ENCODE measurements around the gene ROBO1.

ROBO1 gene

DNA sequence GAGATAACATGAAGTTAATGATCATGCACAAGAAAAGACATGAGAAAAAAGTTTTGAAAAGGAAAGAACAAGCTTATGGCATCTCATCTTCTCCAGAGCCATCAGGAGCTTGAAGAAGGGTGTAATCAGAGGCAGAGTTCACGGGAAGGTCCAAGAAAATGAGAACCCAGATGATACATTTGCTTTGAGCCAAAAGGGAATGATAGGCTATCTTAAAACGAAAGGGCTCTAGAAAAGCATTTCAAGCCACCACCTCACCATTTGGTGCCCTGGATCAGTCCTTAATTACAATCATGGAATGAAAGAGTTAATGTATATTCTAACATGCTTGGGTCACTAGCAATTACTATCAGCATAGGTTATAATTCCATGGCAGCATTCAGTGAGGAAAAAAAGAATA lies 781.8 kb downstream of the ROBO1 start:
- no peak for DNase-seq (ENCODE audit: low read depth in 2 of 2)

DNA sequence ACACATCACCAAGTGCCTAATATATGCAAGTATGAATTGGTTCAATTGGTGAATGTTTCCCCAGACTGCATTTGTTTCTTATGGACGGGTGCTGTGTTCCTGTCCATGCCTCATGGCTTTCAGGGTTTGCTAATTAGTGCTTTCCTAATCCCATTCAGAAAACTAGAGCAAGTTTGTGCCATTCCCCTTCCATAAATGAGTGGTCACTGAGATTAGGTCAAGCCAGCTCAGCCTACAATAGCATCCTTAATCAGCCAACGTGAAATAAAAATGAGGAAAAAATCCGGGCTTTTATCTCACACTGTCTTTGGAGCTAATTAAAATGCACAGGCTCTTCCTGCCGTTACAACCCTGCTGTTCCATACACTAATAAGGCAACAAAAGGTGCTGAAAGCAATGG lies 788.8 kb downstream of the ROBO1 start:
- no peak for DNase-seq (ENCODE audit: low read depth in 2 of 2)

DNA sequence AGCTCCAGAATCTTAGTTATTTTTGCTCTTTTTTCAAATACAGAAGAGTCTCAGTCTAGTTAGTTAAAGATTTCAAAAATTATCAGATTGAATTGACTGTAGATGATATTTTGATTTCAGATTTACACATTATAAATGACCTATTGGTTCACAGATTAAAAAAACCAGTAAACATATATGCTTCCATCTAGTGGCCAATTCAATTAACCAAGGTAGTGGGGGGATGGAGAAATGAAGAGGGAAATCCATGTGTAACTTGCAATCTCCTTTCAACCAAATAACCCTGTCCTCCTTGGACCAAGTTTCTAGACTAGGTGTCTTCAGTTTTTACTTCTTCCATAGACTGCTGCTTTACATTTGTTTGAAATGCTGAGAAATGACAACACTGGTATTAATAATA lies 789.8 kb downstream of the ROBO1 start:
- no peak for DNase-seq (ENCODE audit: low read depth in 2 of 2)

DNA sequence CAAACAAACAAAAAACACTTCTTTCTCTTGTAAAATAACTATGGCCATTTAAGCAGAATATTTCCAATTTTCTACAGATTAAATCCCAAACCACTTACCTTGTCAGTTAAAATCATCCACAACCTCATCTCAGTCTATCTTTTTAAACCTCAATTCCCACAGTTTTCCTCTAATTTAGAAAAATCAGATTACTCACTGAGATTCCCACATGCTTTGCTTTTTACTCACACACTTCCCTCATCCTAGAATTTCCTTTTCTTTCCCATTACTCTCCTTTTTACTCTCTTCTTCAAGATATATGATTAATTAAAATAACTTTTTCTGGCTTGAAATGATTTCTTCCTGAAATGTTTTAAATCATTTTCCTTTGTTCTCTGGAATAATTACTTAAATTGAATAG lies 790.7 kb downstream of the ROBO1 start:
- no peak for DNase-seq (ENCODE audit: low read depth in 2 of 2)

DNA sequence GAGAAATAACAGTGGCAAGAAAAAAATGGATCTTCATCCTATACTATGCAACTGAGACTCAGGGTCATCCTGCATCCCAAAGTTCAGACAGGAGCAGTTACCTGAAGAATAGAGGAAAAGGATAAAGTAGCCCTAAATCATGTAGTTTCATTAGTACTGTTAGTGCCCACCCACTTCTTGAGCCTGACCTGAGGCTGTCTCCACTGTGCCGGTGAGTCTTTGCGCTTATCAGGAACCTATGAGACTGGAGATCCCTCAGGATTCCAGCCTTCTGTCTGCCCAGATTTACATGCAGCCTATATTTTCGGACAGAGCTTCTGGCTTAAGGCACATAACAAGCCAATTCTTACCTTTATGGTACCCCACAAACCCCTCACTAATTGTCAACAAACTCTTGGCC lies 791.6 kb downstream of the ROBO1 start:
- DNase-seq (ENCODE audit: low read depth in 2 of 2) = no peak

DNA sequence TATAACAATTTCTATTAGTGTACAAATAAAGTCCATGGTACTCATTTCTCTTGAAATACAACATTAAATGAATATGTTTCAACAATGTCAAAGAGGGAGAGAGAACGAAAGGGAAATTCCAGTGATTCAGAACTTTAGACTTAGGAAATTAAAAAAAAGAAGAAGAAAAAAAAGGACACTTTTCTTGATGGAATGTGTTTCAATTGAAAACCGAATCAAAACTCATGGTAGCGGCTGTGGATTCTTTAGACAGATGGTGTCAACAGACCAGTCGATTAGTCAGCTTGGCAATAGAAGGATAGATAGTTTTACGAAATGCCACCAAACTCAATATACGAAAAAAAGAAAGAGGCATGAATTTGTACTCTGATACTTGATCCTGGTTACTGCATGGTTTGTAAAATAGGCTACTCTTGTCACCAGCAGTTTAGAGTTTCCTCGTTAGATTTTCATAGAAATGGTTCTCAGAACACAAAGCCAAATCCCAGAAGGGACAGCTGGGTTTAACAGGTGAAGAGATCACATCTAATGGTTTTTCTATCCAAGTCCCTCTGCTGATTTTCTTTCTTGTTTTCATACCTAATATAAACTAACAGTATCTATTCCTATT lies 793.5 kb downstream of the ROBO1 start:
- DNase-seq (ENCODE audit: low read depth in 2 of 2) = no peak

DNA sequence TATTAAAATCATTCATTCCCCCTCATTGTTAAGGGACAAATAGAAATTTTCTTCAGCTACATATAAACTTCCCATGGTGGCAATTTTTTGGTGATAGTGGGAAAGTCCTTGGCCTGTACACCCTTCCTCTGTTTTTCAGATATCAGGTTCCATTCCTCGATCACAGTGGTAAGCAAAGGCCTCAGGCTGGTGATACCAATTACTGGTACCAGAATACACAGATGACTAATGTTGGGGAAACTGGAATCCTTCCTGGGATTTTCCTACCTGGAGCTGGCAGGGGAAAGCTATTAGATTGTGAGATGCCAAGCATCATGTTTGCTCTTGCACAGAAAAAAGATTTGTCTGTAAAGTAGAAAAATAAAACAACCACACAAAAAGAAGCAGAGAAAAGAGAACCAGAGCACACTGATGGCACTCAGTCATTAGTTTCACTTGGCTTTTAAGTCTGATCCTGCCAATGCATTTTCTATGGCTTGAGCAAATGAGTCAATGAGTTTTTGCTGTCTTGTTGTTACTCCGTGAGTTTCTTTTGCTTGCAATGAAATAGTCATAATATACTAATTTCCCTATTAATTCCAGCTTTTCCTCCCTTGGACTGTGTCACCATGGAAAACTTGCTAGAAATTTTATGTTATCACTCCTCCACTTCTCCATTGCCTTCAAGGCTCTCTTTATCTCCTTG lies 795.0 kb downstream of the ROBO1 start:
- DNase-seq (ENCODE audit: low read depth in 2 of 2) = no peak

DNA sequence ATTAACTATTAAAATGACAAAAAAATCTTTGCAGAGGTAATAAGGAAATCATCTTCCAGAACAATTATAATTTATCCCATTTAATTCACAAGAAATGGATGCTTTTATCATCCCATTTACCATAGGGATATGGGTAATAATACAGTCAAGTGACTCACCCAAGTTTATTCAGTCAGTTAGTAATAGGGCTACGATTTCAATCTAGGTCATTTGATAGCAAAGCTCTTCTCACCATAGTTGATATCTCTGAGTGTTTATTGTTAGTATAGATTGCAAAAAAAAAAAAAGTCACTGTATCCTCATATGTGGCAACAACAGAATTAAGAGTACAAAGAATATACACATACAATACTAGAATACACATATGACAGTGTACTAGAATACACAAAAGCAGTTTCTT lies 797.1 kb downstream of the ROBO1 start:
- DNase-seq (ENCODE audit: low read depth in 2 of 2) = no peak

DNA sequence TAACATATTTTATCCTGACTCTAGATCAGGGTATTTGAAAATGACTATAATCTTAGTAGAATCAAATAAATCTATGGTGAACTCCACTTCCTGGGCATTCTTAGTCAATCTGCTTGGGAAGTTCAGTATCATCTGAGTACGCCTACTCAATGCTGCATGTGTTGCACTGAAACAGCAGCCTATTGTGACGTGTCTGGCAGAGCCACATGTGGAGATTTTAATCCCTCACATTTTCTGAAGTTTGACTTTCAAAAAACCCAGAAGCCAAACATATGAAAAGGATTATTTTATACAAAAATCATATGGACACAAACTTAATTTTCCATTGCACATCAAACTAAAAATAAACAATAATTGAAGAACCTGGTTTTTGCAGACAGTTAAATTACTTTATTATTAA lies 798.3 kb downstream of the ROBO1 start:
- no peak for DNase-seq (ENCODE audit: low read depth in 2 of 2)

DNA sequence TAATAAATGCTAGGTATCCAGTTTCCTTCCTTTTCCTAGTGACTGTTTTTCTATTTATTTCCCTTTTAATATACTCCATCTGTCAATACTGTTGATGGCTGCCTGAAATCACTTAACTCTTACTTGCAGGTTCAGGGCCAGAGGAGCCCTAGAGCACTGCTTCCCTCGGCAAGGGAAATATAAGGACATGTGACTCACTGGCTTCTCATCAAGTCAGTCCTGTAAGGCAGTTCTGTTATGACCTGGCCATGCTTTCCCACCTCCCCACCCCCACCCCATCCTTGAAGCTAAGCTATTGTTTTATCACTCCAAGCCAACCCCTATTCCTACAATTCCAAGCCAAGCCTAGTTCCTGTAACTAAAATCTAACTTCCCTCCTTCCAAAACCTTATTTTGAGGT lies 800.7 kb downstream of the ROBO1 start:
- no peak for DNase-seq (ENCODE audit: low read depth in 2 of 2)

DNA sequence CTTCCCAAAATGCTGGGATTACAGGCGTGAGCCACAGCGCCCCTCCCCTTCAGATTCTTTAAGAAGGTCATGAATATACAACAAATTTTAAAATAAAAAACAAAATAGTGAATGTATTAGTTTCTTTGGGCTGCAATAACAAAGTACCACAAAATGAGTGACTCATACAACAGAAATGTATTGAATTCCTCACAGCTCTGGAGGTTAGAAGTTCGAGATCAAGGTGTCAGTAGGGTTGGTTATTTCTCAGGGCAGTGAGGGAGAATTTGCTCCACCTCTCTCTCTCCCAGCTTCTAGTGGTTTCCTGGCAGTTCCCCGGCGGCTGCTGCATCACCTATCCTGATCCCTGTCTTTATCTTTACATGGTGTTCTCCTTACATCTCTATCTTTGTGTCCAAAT lies 804.0 kb downstream of the ROBO1 start:
- DNase-seq (ENCODE audit: low read depth in 2 of 2) = no peak

DNA sequence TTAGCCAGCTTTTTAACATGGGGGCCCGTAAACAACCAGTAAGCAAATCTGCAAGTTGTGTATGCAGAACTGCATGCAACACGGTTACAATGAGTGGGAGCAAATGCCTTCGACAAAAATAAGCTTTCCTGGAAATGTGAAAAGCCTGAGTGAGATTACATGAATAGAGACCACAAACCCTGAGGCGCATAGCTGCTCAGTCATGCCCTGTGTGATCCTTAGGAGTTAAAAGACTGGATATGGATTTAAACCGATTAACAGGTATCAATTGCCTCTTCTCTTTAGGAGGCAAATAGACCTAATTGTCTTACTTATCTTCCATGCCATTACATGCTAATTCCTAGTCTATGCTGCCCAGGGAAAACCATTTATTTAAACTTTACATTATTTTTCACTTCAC lies 810.3 kb downstream of the ROBO1 start:
- DNase-seq (ENCODE audit: low read depth in 2 of 2) = no peak

DNA sequence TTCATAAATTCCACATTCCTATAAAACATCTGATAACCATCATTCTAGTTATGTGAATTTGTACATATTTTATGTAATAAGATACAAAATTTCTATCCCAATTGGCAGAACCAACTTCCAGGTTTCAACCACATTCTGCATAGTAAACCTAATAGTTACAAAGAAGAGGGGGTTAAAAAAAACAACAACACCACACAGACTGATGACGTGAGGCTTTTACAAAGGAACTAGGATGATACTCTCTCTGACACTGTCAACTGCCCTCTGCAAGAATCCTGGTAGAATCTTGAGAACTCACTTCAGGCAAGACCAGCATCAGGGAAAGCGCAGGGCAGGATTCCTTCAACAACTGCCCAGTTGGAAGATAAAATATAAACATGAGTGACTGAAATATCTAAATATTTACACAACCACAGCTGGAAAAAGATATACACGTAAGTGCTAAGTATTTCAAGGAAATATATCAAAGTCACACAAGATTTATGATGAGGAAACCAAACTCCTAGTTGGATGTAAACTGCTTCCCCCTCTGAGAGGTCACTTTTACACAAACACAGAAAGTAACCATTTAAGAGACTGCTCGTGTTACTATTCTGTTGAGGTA lies 816.4 kb downstream of the ROBO1 start:
- no peak for DNase-seq (ENCODE audit: low read depth in 2 of 2)

DNA sequence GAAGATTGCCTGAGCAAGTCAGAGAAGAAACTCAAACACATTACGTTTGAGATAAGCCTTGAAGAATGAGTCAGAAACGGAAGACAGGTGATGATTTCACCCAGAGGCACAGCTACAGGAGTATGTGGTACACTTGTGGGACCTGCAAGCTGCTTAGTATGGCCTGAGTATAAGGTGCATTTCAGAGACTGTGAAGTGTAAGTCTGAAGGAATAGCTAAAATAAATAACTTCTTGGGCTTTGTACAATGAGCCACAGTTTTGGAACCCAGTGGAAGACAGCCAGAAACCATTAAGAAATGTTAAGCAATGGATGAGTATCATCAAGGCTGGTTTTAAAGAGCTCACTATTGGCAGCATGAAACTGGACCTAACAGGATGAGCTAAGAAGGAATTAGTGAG lies 826.2 kb downstream of the ROBO1 start:
- DNase-seq (ENCODE audit: low read depth in 2 of 2) = no peak

DNA sequence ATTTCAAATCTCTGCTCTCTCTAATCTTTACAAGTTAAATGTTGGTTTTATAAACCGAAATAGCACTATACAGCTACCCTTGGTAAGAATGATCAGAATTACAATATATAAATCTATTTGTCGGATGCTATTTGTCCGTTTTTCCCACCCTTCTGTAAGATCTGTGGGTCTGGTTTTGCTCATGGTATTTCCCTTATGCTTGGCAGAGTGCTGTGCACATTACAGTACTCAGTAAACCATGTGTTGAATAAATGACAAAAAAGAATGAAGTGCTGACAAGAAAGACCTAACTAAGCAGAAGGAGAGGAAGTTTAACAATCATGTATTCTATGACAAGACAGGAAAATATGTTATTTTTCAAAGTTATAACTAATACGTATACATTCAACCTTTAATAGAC lies 827.2 kb downstream of the ROBO1 start:
- no peak for DNase-seq (ENCODE audit: low read depth in 2 of 2)

DNA sequence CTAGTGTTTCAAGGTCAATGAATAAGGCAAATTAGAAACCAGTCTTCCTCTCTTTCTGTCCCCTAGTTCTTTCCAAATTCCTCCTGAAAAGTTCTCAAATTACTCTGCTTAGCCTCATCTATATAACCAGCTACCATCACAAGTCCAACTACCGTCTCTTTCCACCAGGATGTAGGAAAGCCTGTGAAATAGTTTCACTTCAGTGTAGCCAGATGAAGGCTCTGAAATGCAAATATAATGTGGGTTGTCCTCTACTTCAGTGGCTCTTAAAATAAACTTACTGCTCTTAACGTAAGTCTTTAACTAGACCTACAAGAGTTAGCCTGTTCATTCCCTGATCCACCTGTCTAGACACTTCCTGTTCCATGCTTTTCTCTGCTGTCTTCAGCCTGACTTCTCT lies 827.7 kb downstream of the ROBO1 start:
- no peak for DNase-seq (ENCODE audit: low read depth in 2 of 2)

DNA sequence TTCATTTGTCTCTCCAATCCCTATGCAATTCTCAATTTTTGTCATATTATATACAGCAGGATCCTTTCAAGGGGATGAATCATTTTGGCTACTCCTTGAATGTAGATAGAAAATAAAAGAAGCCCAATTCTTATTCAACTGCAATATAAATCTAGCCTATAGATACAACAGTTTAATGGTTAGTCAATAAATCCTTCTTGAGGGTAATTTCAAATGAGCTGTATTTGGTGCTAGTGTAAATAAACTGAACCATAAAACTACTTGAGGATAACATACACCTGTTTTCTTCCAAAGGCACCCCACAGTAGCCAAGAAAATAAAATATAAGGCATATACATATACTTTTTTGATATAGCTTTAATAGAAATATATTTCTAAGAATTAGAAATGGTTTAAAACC lies 830.3 kb downstream of the ROBO1 start:
- DNase-seq (ENCODE audit: low read depth in 2 of 2) = no peak

DNA sequence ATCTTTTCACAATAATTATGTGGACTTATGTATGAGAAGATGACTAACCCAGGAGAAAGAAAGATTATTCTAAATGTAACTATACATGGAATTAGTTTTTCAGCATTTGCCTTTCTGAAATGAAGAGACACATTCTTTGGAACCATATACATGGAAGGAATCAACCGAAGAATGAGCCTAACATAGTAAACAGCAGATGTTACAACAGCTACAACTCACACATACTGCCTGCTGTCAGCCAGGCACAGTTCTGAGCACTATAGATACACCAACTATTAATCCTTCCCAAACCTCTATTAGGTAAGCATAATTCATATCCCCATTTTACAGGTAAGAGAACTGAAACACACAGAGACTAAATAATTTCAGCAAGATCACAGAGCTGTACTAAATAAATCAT lies 840.0 kb downstream of the ROBO1 start:
- DNase-seq (ENCODE audit: low read depth in 2 of 2) = no peak

DNA sequence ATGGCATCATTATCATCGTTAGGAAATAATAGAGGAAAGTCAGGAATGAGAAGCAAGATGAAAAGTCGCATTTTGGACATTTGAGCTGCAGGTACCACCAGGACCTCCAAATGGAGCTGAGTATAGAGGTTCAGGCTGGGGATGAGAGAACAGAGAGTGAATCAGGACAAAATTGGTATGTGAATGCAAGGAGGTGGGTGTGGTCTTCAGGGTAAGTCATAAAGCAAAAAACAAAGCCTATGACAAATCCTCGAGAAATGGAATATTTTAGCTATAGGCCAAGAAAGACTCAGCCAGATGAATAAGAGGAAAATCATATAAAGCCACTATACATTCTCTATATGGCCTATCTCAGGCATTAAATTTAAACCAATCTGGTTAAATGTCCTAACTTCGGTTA lies 841.3 kb downstream of the ROBO1 start:
- DNase-seq (ENCODE audit: low read depth in 2 of 2) = no peak

DNA sequence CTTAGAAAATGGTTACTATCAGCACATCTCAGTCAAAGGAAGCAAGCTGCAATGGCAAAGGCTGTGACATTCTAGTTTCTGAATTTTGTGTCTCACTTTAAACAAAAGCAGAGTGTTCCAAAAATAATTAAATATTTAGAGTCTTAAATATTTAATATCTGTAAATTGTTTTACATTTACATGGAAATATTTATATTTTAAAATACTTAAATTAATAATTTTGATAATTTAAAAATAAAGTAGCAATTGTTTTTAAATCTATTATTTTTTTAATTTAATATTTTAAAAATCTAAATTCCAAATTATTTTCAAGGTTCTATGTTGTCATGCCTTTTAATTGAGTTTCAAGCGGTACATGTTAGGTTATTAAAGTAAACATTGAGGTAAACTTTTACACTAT lies 843.1 kb downstream of the ROBO1 start:
- DNase-seq (ENCODE audit: low read depth in 2 of 2) = no peak

DNA sequence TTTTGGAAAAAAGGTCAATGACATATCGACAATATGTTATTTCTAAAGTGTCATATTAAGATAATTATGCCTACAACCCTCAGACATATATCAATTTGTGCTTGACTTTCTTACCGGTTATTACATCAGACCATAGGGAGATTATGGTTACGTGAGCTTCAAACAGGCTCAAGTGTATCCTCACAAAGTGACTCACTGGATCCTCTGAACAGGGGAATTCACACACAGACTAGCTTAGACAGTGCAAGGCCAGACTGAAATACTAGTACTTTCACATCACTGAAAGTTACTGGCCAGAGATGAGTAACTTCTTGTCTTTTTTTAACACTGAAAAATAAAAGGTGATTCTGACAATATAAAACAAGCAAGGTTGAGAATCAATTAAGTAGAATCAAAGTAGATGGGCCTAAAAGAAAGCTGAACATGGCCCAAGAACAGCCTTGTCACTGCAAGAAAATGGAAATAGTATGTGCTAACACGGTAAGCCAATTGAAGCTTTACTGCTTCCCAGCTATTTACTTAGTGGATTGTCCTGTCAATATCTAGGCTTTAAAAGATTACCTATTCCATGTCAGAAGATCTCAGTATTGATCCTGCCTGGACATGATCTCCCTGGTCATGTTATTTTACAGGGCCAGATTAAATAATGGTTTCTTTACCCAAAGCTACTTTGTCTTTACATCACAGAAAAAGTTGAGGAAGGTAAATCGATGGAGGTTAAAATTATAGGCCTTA lies 848.6 kb downstream of the ROBO1 start:
- DNase-seq (ENCODE audit: low read depth in 2 of 2) = no peak

DNA sequence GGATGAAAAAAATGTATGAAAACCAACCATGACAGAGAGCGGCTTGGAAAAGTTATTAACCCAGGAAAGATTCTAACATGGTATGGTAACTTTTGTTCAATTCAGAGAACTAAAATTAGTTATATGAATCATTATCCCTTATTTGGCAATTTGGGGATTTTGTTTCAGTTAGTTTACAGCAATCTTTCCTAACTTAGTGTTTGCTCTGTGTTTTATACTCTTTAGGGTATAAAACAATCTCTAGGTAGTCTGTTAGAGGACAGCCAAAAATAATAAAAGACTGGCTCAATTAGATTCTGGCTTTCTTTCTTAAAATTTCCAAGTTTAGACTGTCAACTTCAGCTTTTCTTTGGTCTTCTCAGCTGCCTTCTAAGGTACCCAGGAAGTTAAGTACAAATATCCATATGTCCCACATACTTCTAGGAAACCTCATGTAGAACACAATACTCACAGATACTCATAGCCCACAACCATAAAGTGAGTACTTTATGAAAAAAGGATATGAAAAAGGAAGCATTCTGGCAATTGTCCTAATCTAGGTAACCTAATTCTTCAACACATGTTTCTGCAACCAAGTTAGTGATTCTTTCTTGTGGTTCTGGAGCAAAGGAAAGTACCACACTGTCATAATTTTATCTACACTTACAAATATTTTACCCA lies 849.3 kb downstream of the ROBO1 start:
- DNase-seq (ENCODE audit: low read depth in 2 of 2) = no peak
